Measurements from ENCODE around the gene OLFML2A.

Gene OLFML2A

DNA sequence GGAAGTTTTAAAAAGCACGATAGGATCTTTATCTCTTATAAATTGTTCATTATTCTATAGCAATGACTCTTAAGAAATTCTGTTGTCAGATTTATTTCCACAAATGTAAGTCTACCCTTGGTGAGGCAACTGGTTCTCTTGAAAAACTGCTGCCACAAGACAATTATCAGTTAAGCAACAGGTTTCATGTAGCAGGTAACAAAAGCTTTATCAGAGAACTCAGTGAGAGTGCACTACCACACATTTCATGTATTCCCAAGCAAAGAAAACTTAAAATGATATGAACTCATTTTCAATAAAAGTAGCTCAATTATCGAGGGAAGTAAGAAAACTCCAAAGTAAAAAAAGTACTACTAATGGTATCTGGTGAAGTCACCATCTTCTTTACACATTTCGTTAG lies 15.2 kb upstream of the OLFML2A start:
- H2BK120ac ChIP-seq (ENCODE audit: low read depth, low read length), result no peak overlapping the region
- H3K23ac ChIP-seq (ENCODE audit: low read length in 2 of 2), result no peak overlapping the region
- no peaks in the 10 kb centered on the region for H3K9me3 ChIP-seq (ENCODE audit: control insufficient read depth, low read length)
- no peak overlapping the region for H2AK5ac ChIP-seq (ENCODE audit: low read length, severe bottlenecking)
- H3K36me3 ChIP-seq (ENCODE audit: control insufficient read depth in 1 of 2, insufficient read depth in 2 of 2, low read depth in 1 of 2, low read length in 2 of 2), result no peaks in the 10 kb centered on the region
- H4K91ac ChIP-seq (ENCODE audit: low read length), result no peak overlapping the region
- peaks cover 7% of the 10 kb centered on the region for H3K79me1 ChIP-seq (replicated peaks; ENCODE audit: low read length, poor library complexity, severe bottlenecking)
- WGBS, result 100% methylated on average over 1 of the region's 3 CpGs
- H3K4ac ChIP-seq (ENCODE audit: low read depth in 1 of 2, low read length in 2 of 2), result no peak overlapping the region
- H4K8ac ChIP-seq (ENCODE audit: low read length), result no peak overlapping the region
- no peak overlapping the region for H3K9ac ChIP-seq (ENCODE audit: low read length)
- H2BK15ac ChIP-seq (ENCODE audit: low read depth, poor library complexity, severe bottlenecking), result no peak overlapping the region
- peaks cover 0 to 78% of the 10 kb centered on the region in 2 experiments for H3K27me3 ChIP-seq (ENCODE audit: control insufficient read depth in 1 of 2, insufficient read depth in 1 of 2, low read length in 2 of 2)
- H3K14ac ChIP-seq (ENCODE audit: low read length in 2 of 2), result no peak overlapping the region
- no peak overlapping the region for H3K18ac ChIP-seq (ENCODE audit: low read depth in 1 of 2, low read length in 2 of 2)
- H3K27ac ChIP-seq (ENCODE audit: low read length, poor library complexity, severe bottlenecking), result no peak overlapping the region
- no peak overlapping the region for H2BK5ac ChIP-seq (ENCODE audit: low read depth, low read length, poor library complexity, severe bottlenecking)
- no peak overlapping the region for H2AFZ ChIP-seq (ENCODE audit: low read depth, low read length)
- no peaks in the 10 kb centered on the region for H3K4me1 ChIP-seq (ENCODE audit: control insufficient read depth, insufficient read depth, low read depth, low read length)
- no peak overlapping the region for H3K4me2 ChIP-seq (ENCODE audit: low read length, poor library complexity, severe bottlenecking)
- DNase-seq, result no peak
- H3K4me3 ChIP-seq (ENCODE audit: insufficient read depth in 1 of 2, low read depth in 1 of 2, low read length in 2 of 2), result no peak overlapping the region
- H2BK12ac ChIP-seq (ENCODE audit: low read length in 2 of 2), result no peak overlapping the region

DNA sequence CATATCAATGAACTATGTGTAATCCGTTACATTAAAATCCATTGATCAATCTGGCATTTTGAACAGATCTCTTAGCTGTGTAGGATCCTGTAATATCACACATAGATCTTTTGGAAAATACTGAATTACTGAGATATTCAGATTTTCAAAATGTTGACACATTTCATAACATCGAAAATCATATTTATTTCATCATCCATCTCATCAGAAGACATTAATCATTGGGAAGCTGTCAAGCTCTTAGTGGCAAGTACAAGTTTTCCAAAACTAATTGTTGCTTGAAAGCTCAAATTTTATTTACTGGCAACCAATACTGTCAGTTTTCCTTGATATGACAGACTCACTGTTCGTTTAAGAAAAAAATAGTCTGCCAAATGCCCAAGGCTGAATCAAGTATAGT lies 14.3 kb upstream of the OLFML2A start:
- no peak overlapping the region for H3K18ac ChIP-seq (ENCODE audit: low read depth in 1 of 2, low read length in 2 of 2)
- H3K4ac ChIP-seq (ENCODE audit: low read depth in 1 of 2, low read length in 2 of 2), result no peak overlapping the region
- no peak overlapping the region for H2BK15ac ChIP-seq (ENCODE audit: low read depth, poor library complexity, severe bottlenecking)
- no peak overlapping the region for H3K4me2 ChIP-seq (ENCODE audit: low read length, poor library complexity, severe bottlenecking)
- no peaks in the 10 kb centered on the region for H3K9me3 ChIP-seq (ENCODE audit: control insufficient read depth, low read length)
- H2BK12ac ChIP-seq (ENCODE audit: low read length in 2 of 2), result no peak overlapping the region
- H3K14ac ChIP-seq (ENCODE audit: low read length in 2 of 2), result no peak overlapping the region
- no peaks in the 10 kb centered on the region for H3K36me3 ChIP-seq (ENCODE audit: control insufficient read depth in 1 of 2, insufficient read depth in 2 of 2, low read depth in 1 of 2, low read length in 2 of 2)
- 96% methylated on average over 2 of the region's 3 CpGs for WGBS
- H3K27me3 ChIP-seq (ENCODE audit: control insufficient read depth in 1 of 2, insufficient read depth in 1 of 2, low read length in 2 of 2), result peaks cover 0 to 78% of the 10 kb centered on the region in 2 experiments
- no peak overlapping the region for H4K8ac ChIP-seq (ENCODE audit: low read length)
- H3K23ac ChIP-seq (ENCODE audit: low read length in 2 of 2), result no peak overlapping the region
- no peak overlapping the region for H3K9ac ChIP-seq (ENCODE audit: low read length)
- H2BK120ac ChIP-seq (ENCODE audit: low read depth, low read length), result no peak overlapping the region
- no peaks in the 10 kb centered on the region for H3K4me1 ChIP-seq (ENCODE audit: control insufficient read depth, insufficient read depth, low read depth, low read length)
- no peak overlapping the region for H2BK5ac ChIP-seq (ENCODE audit: low read depth, low read length, poor library complexity, severe bottlenecking)
- no peak overlapping the region for H2AK5ac ChIP-seq (ENCODE audit: low read length, severe bottlenecking)
- H2AFZ ChIP-seq (ENCODE audit: low read depth, low read length), result no peak overlapping the region
- peaks cover 9% of the 10 kb centered on the region for H3K79me1 ChIP-seq (replicated peaks; ENCODE audit: low read length, poor library complexity, severe bottlenecking)
- H3K4me3 ChIP-seq (ENCODE audit: insufficient read depth in 1 of 2, low read depth in 1 of 2, low read length in 2 of 2), result no peak overlapping the region
- no peak overlapping the region for H3K27ac ChIP-seq (ENCODE audit: low read length, poor library complexity, severe bottlenecking)
- DNase-seq, result no peak
- no peak overlapping the region for H4K91ac ChIP-seq (ENCODE audit: low read length)

DNA sequence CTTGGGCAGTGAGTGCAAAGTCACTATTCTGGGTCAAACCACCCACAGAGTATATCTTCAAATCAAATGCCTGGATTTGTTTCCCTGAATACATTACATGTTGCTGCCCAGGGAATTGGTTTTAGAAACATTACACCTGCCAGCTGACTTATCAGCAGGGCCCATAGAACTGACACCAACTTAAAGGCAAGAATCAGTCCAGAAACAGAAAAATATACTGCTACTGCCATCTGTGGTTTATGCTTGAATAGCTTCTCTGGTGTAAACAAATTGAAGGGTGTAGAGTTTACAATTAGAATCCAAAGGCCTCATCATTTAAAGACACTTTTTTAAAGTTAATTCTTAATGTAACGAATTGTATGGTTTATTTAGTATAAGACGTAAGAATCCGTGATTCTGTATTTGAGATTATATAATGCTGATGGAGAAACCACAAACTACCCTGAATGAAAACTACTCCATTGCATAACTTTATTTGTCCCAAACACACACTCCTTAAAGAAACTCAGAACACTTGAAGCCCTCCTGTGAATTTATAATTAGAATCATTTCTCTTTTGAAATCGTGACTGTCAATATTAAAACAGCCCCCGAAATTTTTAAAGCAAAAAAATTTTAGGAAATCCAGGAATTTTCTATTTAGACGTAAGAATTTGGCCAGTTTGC lies 12.0 kb upstream of the OLFML2A start:
- no peaks in the 10 kb centered on the region for H3K9me3 ChIP-seq (ENCODE audit: control insufficient read depth, low read length)
- no peak overlapping the region for H2BK15ac ChIP-seq (ENCODE audit: low read depth, poor library complexity, severe bottlenecking)
- H3K14ac ChIP-seq (ENCODE audit: low read length in 2 of 2), result no peak overlapping the region
- H3K4ac ChIP-seq (ENCODE audit: low read depth in 1 of 2, low read length in 2 of 2), result no peak overlapping the region
- DNase-seq, result peak; percentile 52
- no peak overlapping the region for H3K9ac ChIP-seq (ENCODE audit: low read length)
- peaks cover 3% of the 10 kb centered on the region for H3K4me1 ChIP-seq (ENCODE audit: control insufficient read depth, insufficient read depth, low read depth, low read length)
- H4K8ac ChIP-seq (ENCODE audit: low read length), result no peak overlapping the region
- H2BK5ac ChIP-seq (ENCODE audit: low read depth, low read length, poor library complexity, severe bottlenecking), result no peak overlapping the region
- peaks cover 10 to 89% of the 10 kb centered on the region in 2 experiments for H3K27me3 ChIP-seq (ENCODE audit: control insufficient read depth in 1 of 2, insufficient read depth in 1 of 2, low read length in 2 of 2)
- no peak overlapping the region for H3K23ac ChIP-seq (ENCODE audit: low read length in 2 of 2)
- no peak overlapping the region for H2BK12ac ChIP-seq (ENCODE audit: low read length in 2 of 2)
- peaks cover 10% of the 10 kb centered on the region for H3K79me1 ChIP-seq (replicated peaks; ENCODE audit: low read length, poor library complexity, severe bottlenecking)
- no peak overlapping the region for H2AFZ ChIP-seq (ENCODE audit: low read depth, low read length)
- H3K18ac ChIP-seq (ENCODE audit: low read depth in 1 of 2, low read length in 2 of 2), result no peak overlapping the region
- no peak overlapping the region for H3K4me2 ChIP-seq (ENCODE audit: low read length, poor library complexity, severe bottlenecking)
- no CpG with 5 or more reads among the region's 6 CpGs for WGBS
- no peak overlapping the region for H2BK120ac ChIP-seq (ENCODE audit: low read depth, low read length)
- no peak overlapping the region for H2AK5ac ChIP-seq (ENCODE audit: low read length, severe bottlenecking)
- no peak overlapping the region for H4K91ac ChIP-seq (ENCODE audit: low read length)
- no peak overlapping the region for H3K4me3 ChIP-seq (ENCODE audit: insufficient read depth in 1 of 2, low read depth in 1 of 2, low read length in 2 of 2)
- H3K27ac ChIP-seq (ENCODE audit: low read length, poor library complexity, severe bottlenecking), result no peak overlapping the region
- no peaks in the 10 kb centered on the region for H3K36me3 ChIP-seq (ENCODE audit: control insufficient read depth in 1 of 2, insufficient read depth in 2 of 2, low read depth in 1 of 2, low read length in 2 of 2)

DNA sequence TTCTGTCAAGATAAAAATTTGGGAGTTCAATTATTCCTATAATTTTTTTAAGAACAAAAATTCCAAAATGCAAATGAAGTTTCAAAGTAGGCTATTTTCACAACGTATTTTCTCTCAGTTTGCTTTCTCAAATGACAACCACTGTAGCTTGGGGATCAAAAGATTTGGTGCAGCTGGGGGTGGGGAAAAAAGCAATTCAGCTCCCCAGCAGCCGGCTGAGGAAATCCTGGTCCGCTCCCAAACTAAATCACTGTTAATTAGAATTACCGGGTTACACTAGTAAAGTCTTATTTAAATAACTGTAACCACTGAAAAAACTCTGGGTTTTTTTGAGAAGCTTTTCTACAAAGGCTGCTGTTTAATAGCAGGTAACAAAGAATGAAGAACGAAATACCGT lies 11.5 kb upstream of the OLFML2A start:
- no peak overlapping the region for H2BK120ac ChIP-seq (ENCODE audit: low read depth, low read length)
- H3K9me3 ChIP-seq (ENCODE audit: control insufficient read depth, low read length), result no peaks in the 10 kb centered on the region
- H3K9ac ChIP-seq (ENCODE audit: low read length), result no peak overlapping the region
- H3K36me3 ChIP-seq (ENCODE audit: control insufficient read depth in 1 of 2, insufficient read depth in 2 of 2, low read depth in 1 of 2, low read length in 2 of 2), result no peaks in the 10 kb centered on the region
- no peak overlapping the region for H3K4me2 ChIP-seq (ENCODE audit: low read length, poor library complexity, severe bottlenecking)
- DNase-seq, result no peak
- H3K23ac ChIP-seq (ENCODE audit: low read length in 2 of 2), result no peak overlapping the region
- H3K14ac ChIP-seq (ENCODE audit: low read length in 2 of 2), result no peak overlapping the region
- H4K91ac ChIP-seq (ENCODE audit: low read length), result no peak overlapping the region
- no peak overlapping the region for H3K27ac ChIP-seq (ENCODE audit: low read length, poor library complexity, severe bottlenecking)
- 89% methylated on average over 2 of the region's 6 CpGs for WGBS
- peaks cover 16 to 91% of the 10 kb centered on the region in 2 experiments for H3K27me3 ChIP-seq (ENCODE audit: control insufficient read depth in 1 of 2, insufficient read depth in 1 of 2, low read length in 2 of 2)
- H2BK12ac ChIP-seq (ENCODE audit: low read length in 2 of 2), result no peak overlapping the region
- H2AFZ ChIP-seq (ENCODE audit: low read depth, low read length), result no peak overlapping the region
- peaks cover 14% of the 10 kb centered on the region for H3K79me1 ChIP-seq (replicated peaks; ENCODE audit: low read length, poor library complexity, severe bottlenecking)
- no peak overlapping the region for H2BK5ac ChIP-seq (ENCODE audit: low read depth, low read length, poor library complexity, severe bottlenecking)
- no peak overlapping the region for H3K4me3 ChIP-seq (ENCODE audit: insufficient read depth in 1 of 2, low read depth in 1 of 2, low read length in 2 of 2)
- no peak overlapping the region for H2AK5ac ChIP-seq (ENCODE audit: low read length, severe bottlenecking)
- H2BK15ac ChIP-seq (ENCODE audit: low read depth, poor library complexity, severe bottlenecking), result no peak overlapping the region
- no peak overlapping the region for H3K18ac ChIP-seq (ENCODE audit: low read depth in 1 of 2, low read length in 2 of 2)
- peaks cover 8% of the 10 kb centered on the region for H3K4me1 ChIP-seq (ENCODE audit: control insufficient read depth, insufficient read depth, low read depth, low read length)
- H4K8ac ChIP-seq (ENCODE audit: low read length), result no peak overlapping the region
- H3K4ac ChIP-seq (ENCODE audit: low read depth in 1 of 2, low read length in 2 of 2), result no peak overlapping the region
